GM19468 (cell line): ENCODE measurements around the gene CENPP.

Experiments
- ATAC-seq: cut with Tn5 transposase; IDR thresholded peaks from one replicate; pipeline ENCODE4 v1.9.1; 2021; ENCODE audit warnings: mild to moderate bottlenecking, moderate library complexity, moderate number of reproducible peaks; ENCODE audit not compliant: unreplicated experiment; ENCODE audit errors: extremely low read depth

CENPP gene

GRCh38 chr9:92664394-92665152, 338.8 kb downstream of the CENPP start:
- no peak for ATAC-seq

GRCh38 chr9:92665836-92666235, 340.1 kb downstream of the CENPP start:
- no peak for ATAC-seq

GRCh38 chr9:92666236-92666635, 340.5 kb downstream of the CENPP start:
- no peak for ATAC-seq

- ATAC-seq: no peak
These were observed 341.3 kb downstream of the CENPP start for GRCh38 chr9:92666912-92667532.

GRCh38 chr9:92668746-92669526, 343.2 kb downstream of the CENPP start:
- ATAC-seq: no peak

- no peak for ATAC-seq
These were observed 343.8 kb downstream of the CENPP start for GRCh38 chr9:92669527-92669889.
